ENCODE measurements around the gene MSH3. TPM values are rescaled to one million over a fixed set of nuclear protein-coding genes. Genes with fewer than 3 reads are reported as not detected.

The MSH3 gene
- total RNA-seq, 1 donor from 2014 or later: 15.4 TPM

DNA sequence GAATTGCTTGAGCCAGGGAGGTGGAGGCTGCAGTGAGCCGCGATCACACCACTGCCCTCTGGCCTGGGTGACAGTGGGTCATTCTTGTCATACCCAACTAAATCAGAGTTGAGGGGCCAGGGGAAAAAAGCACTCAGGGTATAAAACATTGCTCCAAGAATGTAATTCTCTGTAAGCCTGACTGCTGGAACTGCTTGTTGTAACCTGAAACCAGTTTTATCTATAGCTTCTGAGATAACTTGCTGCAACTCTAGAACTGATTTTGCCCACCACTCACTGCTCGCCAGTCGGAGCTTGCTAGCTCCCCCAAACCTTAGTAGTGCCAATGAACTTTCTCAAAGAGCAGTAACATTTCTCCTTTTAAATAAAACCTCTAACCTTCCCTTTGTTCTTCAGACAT is 9.6 kb upstream of the MSH3 start:
- FAIRE-seq: no peak
- peaks cover 21% of the 10 kb centered on the region for H3K36me3 Mint-ChIP-seq (ENCODE audit: low read depth, unreplicated experiment)
- H3K27me3 Mint-ChIP-seq (ENCODE audit: low read depth, unreplicated experiment): no peaks in the 10 kb centered on the region
- peaks cover 8% of the 10 kb centered on the region for H3K36me3 ChIP-seq (ENCODE audit: insufficient read depth, low read length)
- H3K4me3 ChIP-seq (ENCODE audit: insufficient read depth, low read depth, low read length): no peak overlapping the region
- H2AFZ ChIP-seq (ENCODE audit: low read depth, low read length): no peak overlapping the region
- H4K20me1 ChIP-seq (ENCODE audit: insufficient read depth, low read length): no peaks in the 10 kb centered on the region
- H3K4me3 Mint-ChIP-seq (ENCODE audit: unreplicated experiment): no peak overlapping the region
- no peak for TF ChIP-seq EZH2 (IDR thresholded peaks at IDR 0.05; ENCODE audit: insufficient read depth, low read length)
- TF ChIP-seq, protein P1, sequence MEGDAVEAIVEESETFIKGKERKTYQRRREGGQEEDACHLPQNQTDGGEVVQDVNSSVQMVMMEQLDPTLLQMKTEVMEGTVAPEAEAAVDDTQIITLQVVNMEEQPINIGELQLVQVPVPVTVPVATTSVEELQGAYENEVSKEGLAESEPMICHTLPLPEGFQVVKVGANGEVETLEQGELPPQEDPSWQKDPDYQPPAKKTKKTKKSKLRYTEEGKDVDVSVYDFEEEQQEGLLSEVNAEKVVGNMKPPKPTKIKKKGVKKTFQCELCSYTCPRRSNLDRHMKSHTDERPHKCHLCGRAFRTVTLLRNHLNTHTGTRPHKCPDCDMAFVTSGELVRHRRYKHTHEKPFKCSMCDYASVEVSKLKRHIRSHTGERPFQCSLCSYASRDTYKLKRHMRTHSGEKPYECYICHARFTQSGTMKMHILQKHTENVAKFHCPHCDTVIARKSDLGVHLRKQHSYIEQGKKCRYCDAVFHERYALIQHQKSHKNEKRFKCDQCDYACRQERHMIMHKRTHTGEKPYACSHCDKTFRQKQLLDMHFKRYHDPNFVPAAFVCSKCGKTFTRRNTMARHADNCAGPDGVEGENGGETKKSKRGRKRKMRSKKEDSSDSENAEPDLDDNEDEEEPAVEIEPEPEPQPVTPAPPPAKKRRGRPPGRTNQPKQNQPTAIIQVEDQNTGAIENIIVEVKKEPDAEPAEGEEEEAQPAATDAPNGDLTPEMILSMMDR (IDR thresholded peaks at IDR 0.05; ENCODE audit: insufficient read depth, low read depth, low read length): no peak
- no peaks in the 10 kb centered on the region for H3K4me1 Mint-ChIP-seq (ENCODE audit: low read depth, unreplicated experiment)
- H3K9me3 ChIP-seq (ENCODE audit: insufficient read depth, low read depth, low read length): no peaks in the 10 kb centered on the region
- H3K27ac Mint-ChIP-seq (ENCODE audit: unreplicated experiment): no peak overlapping the region
- H3K9ac ChIP-seq (ENCODE audit: low read length): no peak overlapping the region
- no peaks in the 10 kb centered on the region for H3K79me2 ChIP-seq (ENCODE audit: insufficient read depth, low read length)
- no peaks in the 10 kb centered on the region for H3K4me1 ChIP-seq (ENCODE audit: insufficient read depth, low read length)
- no peaks in the 10 kb centered on the region for H3K9me3 Mint-ChIP-seq (ENCODE audit: unreplicated experiment)
- no peak for DNase-seq (ENCODE audit: low read depth)
- H3K4me2 ChIP-seq (ENCODE audit: low read length): no peak overlapping the region
- H3K27me3 ChIP-seq (ENCODE audit: insufficient read depth, low read length): no peaks in the 10 kb centered on the region
- H3K27ac ChIP-seq (ENCODE audit: low read depth, low read length): no peak overlapping the region

DNA sequence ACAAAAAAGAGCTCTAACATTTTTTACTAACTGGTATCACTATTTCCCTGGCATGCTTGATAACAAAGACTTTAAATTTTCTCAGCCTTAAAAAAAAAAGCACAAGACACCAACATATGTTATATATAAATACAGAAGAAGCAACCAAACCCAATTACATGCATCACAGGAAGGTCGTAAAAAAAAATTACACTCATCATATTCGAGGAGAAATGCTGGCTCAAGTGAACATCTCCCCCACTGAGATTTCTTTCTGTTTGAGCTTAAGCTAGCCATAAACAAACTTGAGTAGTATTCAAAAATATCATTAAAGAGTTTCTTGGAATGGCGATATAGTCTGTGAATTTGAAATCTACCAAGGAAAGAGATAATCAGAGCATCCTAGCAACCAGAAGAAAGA is 7.5 kb upstream of the MSH3 start:
- no peak overlapping the region for H3K4me2 ChIP-seq (ENCODE audit: low read length)
- no peaks in the 10 kb centered on the region for H3K27me3 ChIP-seq (ENCODE audit: insufficient read depth, low read length)
- no peak for FAIRE-seq
- H3K9ac ChIP-seq (ENCODE audit: low read length): no peak overlapping the region
- Mint-ChIP-seq H3K36me3 (ENCODE audit: low read depth, unreplicated experiment) (peaks cover 12% of the 10 kb centered on the region), H3K27me3 (ENCODE audit: low read depth, unreplicated experiment) (no peaks in the 10 kb centered on the region), H3K9me3 (ENCODE audit: unreplicated experiment) (no peaks in the 10 kb centered on the region), H3K4me3 (ENCODE audit: unreplicated experiment) (no peak overlapping the region), H3K4me1 (ENCODE audit: low read depth, unreplicated experiment) (no peaks in the 10 kb centered on the region), H3K27ac (ENCODE audit: unreplicated experiment) (no peak overlapping the region)
- H3K9me3 ChIP-seq (ENCODE audit: insufficient read depth, low read depth, low read length): no peaks in the 10 kb centered on the region
- H3K79me2 ChIP-seq (ENCODE audit: insufficient read depth, low read length): no peaks in the 10 kb centered on the region
- no peak for TF ChIP-seq EZH2 (IDR thresholded peaks at IDR 0.05; ENCODE audit: insufficient read depth, low read length)
- TF ChIP-seq, protein P1 (IDR thresholded peaks at IDR 0.05; ENCODE audit: insufficient read depth, low read depth, low read length): no peak
- H2AFZ ChIP-seq (ENCODE audit: low read depth, low read length): no peak overlapping the region
- H3K4me3 ChIP-seq (ENCODE audit: insufficient read depth, low read depth, low read length): no peak overlapping the region
- no peaks in the 10 kb centered on the region for H3K4me1 ChIP-seq (ENCODE audit: insufficient read depth, low read length)
- DNase-seq (ENCODE audit: low read depth): no peak
- H3K36me3 ChIP-seq (ENCODE audit: insufficient read depth, low read length): peaks cover 8% of the 10 kb centered on the region
- H3K27ac ChIP-seq (ENCODE audit: low read depth, low read length): no peak overlapping the region
- H4K20me1 ChIP-seq (ENCODE audit: insufficient read depth, low read length): no peaks in the 10 kb centered on the region

DNA sequence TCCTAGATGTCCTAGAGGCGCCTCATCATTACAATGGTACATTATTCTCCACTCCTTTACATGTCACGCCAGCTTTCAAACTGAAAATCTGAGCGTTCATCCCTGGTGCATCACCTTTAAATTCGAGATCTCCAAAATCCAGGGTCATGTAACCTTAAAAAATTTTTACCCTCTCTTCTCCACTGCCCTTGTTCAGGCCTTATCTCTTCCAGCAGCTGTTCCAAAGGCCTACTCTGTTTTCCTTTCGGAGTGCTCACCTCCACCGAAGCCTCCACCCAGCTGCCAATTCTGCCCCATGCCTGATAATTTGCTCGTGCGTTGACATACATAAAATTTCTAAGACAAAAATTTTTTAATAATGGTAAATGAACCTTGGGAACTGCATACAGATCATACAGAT is 950 bp upstream of the MSH3 start:
- H3K9ac ChIP-seq (ENCODE audit: low read length): peak overlapping the region; percentile 92
- no peak overlapping the region for H2AFZ ChIP-seq (ENCODE audit: low read depth, low read length)
- TF ChIP-seq, protein P1 (IDR thresholded peaks at IDR 0.05; ENCODE audit: insufficient read depth, low read depth, low read length): no peak
- no peak for TF ChIP-seq EZH2 (IDR thresholded peaks at IDR 0.05; ENCODE audit: insufficient read depth, low read length)
- peak overlapping the region; percentile 59 for H3K27ac ChIP-seq (ENCODE audit: low read depth, low read length)
- H3K79me2 ChIP-seq (ENCODE audit: insufficient read depth, low read length): peaks cover 25% of the 10 kb centered on the region
- no peaks in the 10 kb centered on the region for H3K27me3 ChIP-seq (ENCODE audit: insufficient read depth, low read length)
- H3K4me1 ChIP-seq (ENCODE audit: insufficient read depth, low read length): peaks cover 24% of the 10 kb centered on the region
- H3K9me3 ChIP-seq (ENCODE audit: insufficient read depth, low read depth, low read length): no peaks in the 10 kb centered on the region
- FAIRE-seq: no peak
- peak overlapping the region; percentile 99 for H3K4me2 ChIP-seq (ENCODE audit: low read length)
- peak overlapping the region; percentile 83 for H3K4me3 ChIP-seq (ENCODE audit: insufficient read depth, low read depth, low read length)
- Mint-ChIP-seq H3K4me3 (ENCODE audit: unreplicated experiment) (peak overlapping the region; percentile 85), H3K4me1 (ENCODE audit: low read depth, unreplicated experiment) (peaks cover 18% of the 10 kb centered on the region), H3K36me3 (ENCODE audit: low read depth, unreplicated experiment) (peaks cover 1% of the 10 kb centered on the region), H3K27ac (ENCODE audit: unreplicated experiment) (no peak overlapping the region), H3K27me3 (ENCODE audit: low read depth, unreplicated experiment) (no peaks in the 10 kb centered on the region), H3K9me3 (ENCODE audit: unreplicated experiment) (no peaks in the 10 kb centered on the region)
- peaks cover 13% of the 10 kb centered on the region for H4K20me1 ChIP-seq (ENCODE audit: insufficient read depth, low read length)
- no peak for DNase-seq (ENCODE audit: low read depth)
- H3K36me3 ChIP-seq (ENCODE audit: insufficient read depth, low read length): peaks cover 11% of the 10 kb centered on the region
